H9 (cell line): Measurements from ENCODE around the gene SCUBE3. TPM values are rescaled to one million over a fixed set of nuclear protein-coding genes. Genes with fewer than 3 reads are reported as not detected.

Experiments
- DNase-seq: peaks from one replicate; pipeline ENCODE4 v3.0.0-alpha.2; 2017
- H2AFZ ChIP-seq: one replicate; pipeline ENCODE4 v1.6.1; 2013; ENCODE audit warnings: mild to moderate bottlenecking, low read length, control low read depth, moderate library complexity
- H2AK5ac ChIP-seq: 2 replicates; pipeline ENCODE4 v1.6.1; 2013; ENCODE audit warnings: low read length, control low read depth, mixed read lengths; ENCODE audit not compliant: insufficient read length
- H2BK120ac ChIP-seq: one replicate; pipeline ENCODE4 v1.6.1; 2013; ENCODE audit warnings: low read depth, mild to moderate bottlenecking, low read length, control low read depth, inconsistent platforms; ENCODE audit not compliant: poor library complexity, severe bottlenecking
- H2BK12ac ChIP-seq: 2 replicates; pipeline ENCODE4 v1.6.1; 2013; ENCODE audit warnings: low read length, control low read depth, mixed read lengths, low read depth; ENCODE audit not compliant: insufficient read length
- H2BK15ac ChIP-seq: 2 replicates; pipeline ENCODE4 v1.6.1; 2013; ENCODE audit warnings: low read depth, low read length, control low read depth
- H2BK20ac ChIP-seq: one replicate; pipeline ENCODE4 v1.6.1; 2013; ENCODE audit warnings: low read depth, mild to moderate bottlenecking, low read length, control low read depth, inconsistent platforms; ENCODE audit not compliant: poor library complexity, severe bottlenecking
- H2BK5ac ChIP-seq: 2 replicates; pipeline ENCODE4 v1.6.1; 2013; ENCODE audit warnings: low read length, control low read depth, mixed read lengths; ENCODE audit not compliant: insufficient read length
- H3K14ac ChIP-seq: 2 replicates; pipeline ENCODE4 v1.6.1; 2013; ENCODE audit warnings: low read length, control low read depth; ENCODE audit not compliant: insufficient read depth
- H3K18ac ChIP-seq: 2 replicates; pipeline ENCODE4 v1.6.1; 2013; ENCODE audit warnings: low read depth, mild to moderate bottlenecking, mixed read lengths, low read length, control low read depth; ENCODE audit not compliant: insufficient read length
- H3K23ac ChIP-seq: 2 replicates; pipeline ENCODE4 v1.6.1; 2013; ENCODE audit warnings: low read length, control low read depth, mixed read lengths, low read depth; ENCODE audit not compliant: insufficient read length
- H3K23me2 ChIP-seq: 2 replicates; pipeline ENCODE4 v1.6.1; 2013; ENCODE audit warnings: low read depth, mild to moderate bottlenecking, mixed read lengths, low read length, control low read depth; ENCODE audit not compliant: insufficient read length, poor library complexity, severe bottlenecking
- H3K27ac ChIP-seq: 2 replicates; pipeline ENCODE4 v1.5.1; 2013; ENCODE audit warnings: low read length, control low read depth, mixed read lengths, low read depth; ENCODE audit not compliant: insufficient read length
- H3K27me3 ChIP-seq: 2 replicates; pipeline ENCODE4 v1.6.1; 2013; ENCODE audit warnings: low read length, control low read depth, inconsistent platforms; ENCODE audit not compliant: insufficient read depth
- H3K4ac ChIP-seq: 2 replicates; pipeline ENCODE4 v1.6.1; 2013; ENCODE audit warnings: low read depth, mild to moderate bottlenecking, control low read depth, inconsistent platforms, low read length, moderate library complexity
- H3K4me1 ChIP-seq: 2 replicates; pipeline ENCODE4 v1.6.1; 2013; ENCODE audit warnings: low read length, control low read depth, inconsistent platforms; ENCODE audit not compliant: insufficient read depth
- H3K4me2 ChIP-seq: 2 replicates; pipeline ENCODE4 v1.6.1; 2013; ENCODE audit warnings: low read length, control low read depth, mixed read lengths; ENCODE audit not compliant: insufficient read length, insufficient read depth
- H3K56ac ChIP-seq: 2 replicates; pipeline ENCODE4 v1.6.1; 2013; ENCODE audit warnings: low read depth, mild to moderate bottlenecking, mixed read lengths, low read length, control low read depth; ENCODE audit not compliant: insufficient read length
- H3K79me1 ChIP-seq: 2 replicates; pipeline ENCODE4 v1.6.1; 2013; ENCODE audit warnings: low read depth, mild to moderate bottlenecking, moderate library complexity, low read length, control low read depth, inconsistent platforms; ENCODE audit not compliant: insufficient read depth, poor library complexity, severe bottlenecking
- H3K79me2 ChIP-seq: 2 replicates; pipeline ENCODE4 v1.6.1; 2013; ENCODE audit warnings: low read length, control low read depth, inconsistent platforms; ENCODE audit not compliant: insufficient read depth
- H3K9ac ChIP-seq: 2 replicates; pipeline ENCODE4 v1.6.1; 2013; ENCODE audit warnings: low read length, control low read depth, mixed read lengths; ENCODE audit not compliant: insufficient read length; ENCODE audit errors: extremely low read depth
- H3K9me3 ChIP-seq: one replicate; pipeline ENCODE4 v1.6.1; 2013; ENCODE audit warnings: low read depth, low read length, inconsistent platforms; ENCODE audit not compliant: control insufficient read depth
- H3T11ph ChIP-seq: one replicate; pipeline ENCODE4 v1.6.1; 2013; ENCODE audit warnings: mild to moderate bottlenecking, low read length, control low read depth, inconsistent platforms
- H4K20me1 ChIP-seq: one replicate; pipeline ENCODE4 v1.6.1; 2013; ENCODE audit not compliant: control insufficient read depth, insufficient read length, insufficient read depth
- H4K5ac ChIP-seq: 2 replicates; pipeline ENCODE4 v1.6.1; 2013; ENCODE audit warnings: low read depth, mild to moderate bottlenecking, mixed read lengths, low read length, control low read depth; ENCODE audit not compliant: insufficient read length
- H4K8ac ChIP-seq: replicated peaks from 2 replicates; pipeline ENCODE4 v1.6.1; 2013; ENCODE audit warnings: low read length, control low read depth, mixed read lengths, low read depth; ENCODE audit not compliant: insufficient read length
- H4K91ac ChIP-seq: 2 replicates; pipeline ENCODE4 v1.6.1; 2013; ENCODE audit warnings: low read depth, mild to moderate bottlenecking, moderate library complexity, mixed read lengths, low read length, control low read depth; ENCODE audit not compliant: insufficient read length
- H3K27ac Mint-ChIP-seq, 3 experiments: 2 replicates in 2 of 3; 3 replicates in 1 of 3; pipeline ENCODE4 v1.8.0; 2020 to 2021; ENCODE audit warnings: mixed read lengths in 3 of 3, mild to moderate bottlenecking in 1 of 3, moderate library complexity in 1 of 3
- H3K27me3 Mint-ChIP-seq: 2 replicates; pipeline ENCODE4 v1.8.0; 2021; ENCODE audit warnings: low read depth, mild to moderate bottlenecking, moderate library complexity, mixed read lengths
- H3K36me3 Mint-ChIP-seq, 3 experiments: 2 replicates in 2 of 3; 3 replicates in 1 of 3; pipeline ENCODE4 v1.8.0; 2020 to 2021; ENCODE audit warnings: low read depth in 3 of 3, mixed read lengths in 3 of 3; ENCODE audit not compliant: insufficient read depth in 1 of 3
- H3K4me1 Mint-ChIP-seq, 2 experiments: 2 replicates each; pipeline ENCODE4 v1.8.0; 2020; ENCODE audit warnings: mixed read lengths in 2 of 2
- H3K4me3 Mint-ChIP-seq, 2 experiments: 2 replicates in 1 of 2; 3 replicates in 1 of 2; pipeline ENCODE4 v1.8.0; 2020 to 2021; ENCODE audit warnings: mild to moderate bottlenecking in 2 of 2, mixed read lengths in 2 of 2, moderate library complexity in 1 of 2
- H3K9me3 Mint-ChIP-seq, 2 experiments: 2 replicates in 1 of 2; 3 replicates in 1 of 2; pipeline ENCODE4 v1.8.0; 2020; ENCODE audit warnings: mild to moderate bottlenecking in 2 of 2, mixed read lengths in 2 of 2, moderate library complexity in 1 of 2
- CTCF ChIP-seq: fragments of 200-600 bp; sonication (generic); conservative IDR thresholded peaks from 3 replicates; pipeline ENCODE4 v1.8.0; 2021; ENCODE audit warnings: antibody characterized with exemption, mild to moderate bottlenecking
- WGBS: extraction: QIAGEN DNeasy Blood & Tissue Kit; methylation state at CpG from one replicate; pipeline ENCODE4 v1.1.7; 2013; ENCODE audit warnings: missing lambda C conversion rate, low lambda C conversion rate, mixed read lengths; ENCODE audit not compliant: insufficient read length; ENCODE audit errors: extremely low coverage; 5-methylcytosine and 5-hydroxymethylcytosine counted together
- total RNA-seq: library from RNA; stranded (reverse); gene quantifications from 2 replicates; pipeline ENCODE4 v1.2.1, GENCODE V29; 2021

SCUBE3 gene
- total RNA-seq, 1 experiment from 2014 or later, result 2.7 TPM

- Histone ChIP-seq H3K27me3 (no peaks in the 10 kb centered on the region), H3K18ac (no peak overlapping the region), H3K4me1 (no peaks in the 10 kb centered on the region), H2BK12ac (no peak overlapping the region), H3K79me2 (no peaks in the 10 kb centered on the region), H4K8ac (no peak overlapping the region), H2BK120ac (no peak overlapping the region), H3K4ac (no peak overlapping the region), H4K20me1 (no peaks in the 10 kb centered on the region), H3K9ac (no peak overlapping the region), H3K56ac (no peak overlapping the region), H3T11ph (no peak overlapping the region), H3K27ac (no peak overlapping the region), H2BK20ac (no peak overlapping the region), H2BK15ac (no peak overlapping the region), H3K23ac (no peak overlapping the region), H3K4me2 (no peak overlapping the region), H2BK5ac (no peak overlapping the region), H3K9me3 (no peaks in the 10 kb centered on the region), H2AFZ (no peak overlapping the region), H4K91ac (no peak overlapping the region), H2AK5ac (no peak overlapping the region), H3K14ac (no peak overlapping the region), H4K5ac (no peak overlapping the region), H3K23me2 (no peaks in the 10 kb centered on the region), H3K79me1 (no peaks in the 10 kb centered on the region)
- H3K36me3 Mint-ChIP-seq, result peaks cover 7 to 50% (median 40%) of the 10 kb centered on the region in 3 experiments; a peak in 6 of 7 replicates
- no peak overlapping the region for H3K4me3 Mint-ChIP-seq
- H3K9me3 Mint-ChIP-seq, result no peaks in the 10 kb centered on the region
- no peaks in the 10 kb centered on the region for H3K4me1 Mint-ChIP-seq
- no peaks in the 10 kb centered on the region for H3K27me3 Mint-ChIP-seq
- DNase-seq, result no peak
- no CpG with 5 or more reads among the region's 4 CpGs for WGBS
- no peak overlapping the region for H3K27ac Mint-ChIP-seq
- no peak for TF ChIP-seq CTCF
Observed at GRCh38 chr6:35288834-35289233, 75.1 kb downstream of the SCUBE3 start.
